ENCODE results near the gene HS3ST5.

GRCh38 chr6:114101255-114101654 is 241.6 kb downstream of the HS3ST5 start:
- TF ChIP-seq, protein P1, sequence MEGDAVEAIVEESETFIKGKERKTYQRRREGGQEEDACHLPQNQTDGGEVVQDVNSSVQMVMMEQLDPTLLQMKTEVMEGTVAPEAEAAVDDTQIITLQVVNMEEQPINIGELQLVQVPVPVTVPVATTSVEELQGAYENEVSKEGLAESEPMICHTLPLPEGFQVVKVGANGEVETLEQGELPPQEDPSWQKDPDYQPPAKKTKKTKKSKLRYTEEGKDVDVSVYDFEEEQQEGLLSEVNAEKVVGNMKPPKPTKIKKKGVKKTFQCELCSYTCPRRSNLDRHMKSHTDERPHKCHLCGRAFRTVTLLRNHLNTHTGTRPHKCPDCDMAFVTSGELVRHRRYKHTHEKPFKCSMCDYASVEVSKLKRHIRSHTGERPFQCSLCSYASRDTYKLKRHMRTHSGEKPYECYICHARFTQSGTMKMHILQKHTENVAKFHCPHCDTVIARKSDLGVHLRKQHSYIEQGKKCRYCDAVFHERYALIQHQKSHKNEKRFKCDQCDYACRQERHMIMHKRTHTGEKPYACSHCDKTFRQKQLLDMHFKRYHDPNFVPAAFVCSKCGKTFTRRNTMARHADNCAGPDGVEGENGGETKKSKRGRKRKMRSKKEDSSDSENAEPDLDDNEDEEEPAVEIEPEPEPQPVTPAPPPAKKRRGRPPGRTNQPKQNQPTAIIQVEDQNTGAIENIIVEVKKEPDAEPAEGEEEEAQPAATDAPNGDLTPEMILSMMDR (IDR thresholded peaks at IDR 0.05): no peak
- no peak for TF ChIP-seq POLR2A (IDR thresholded peaks at IDR 0.05)

Measured in esophagus squamous epithelium (tissue), 4 donors.